ENCODE measurements around the gene DENND4A. TPM values are rescaled to one million over a fixed set of nuclear protein-coding genes. Genes with fewer than 3 reads are reported as not detected.
"Not testable (repeated sequence)": the region's sequence is repeated elsewhere in the genome, so short reads cannot be mapped to it uniquely, and the experiment has no call there.

DENND4A gene
- total RNA-seq, 1 experiment from 2014 or later = 13.2 TPM

DNA sequence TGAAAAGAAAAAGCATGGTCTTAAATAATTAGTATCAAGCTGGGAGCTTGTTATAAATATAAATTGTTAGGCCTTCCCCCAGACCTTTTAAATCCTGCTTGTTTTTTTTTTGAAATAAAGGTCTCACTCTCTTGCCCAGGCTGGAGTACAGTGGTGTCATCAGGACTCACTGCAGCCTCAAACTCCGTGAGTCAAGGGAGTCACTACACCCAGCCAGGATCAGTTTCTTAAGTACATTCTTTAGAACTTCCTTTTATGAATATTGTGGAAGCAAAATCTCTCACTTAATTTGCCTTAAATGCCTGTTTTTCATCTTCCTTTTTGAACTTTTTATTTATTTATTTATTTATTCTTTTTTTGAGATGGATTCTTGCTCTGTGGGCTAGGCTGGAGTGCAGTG lies 20.8 kb upstream of the DENND4A start:
- Histone ChIP-seq H3K4me1 (ENCODE audit: insufficient read depth, low read length, poor library complexity, severe bottlenecking) (no peaks in the 10 kb centered on the region), H3K9me3 (ENCODE audit: low read depth, low read length, poor library complexity, severe bottlenecking) (no peaks in the 10 kb centered on the region), H3K27ac (ENCODE audit: low read depth, low read length, poor library complexity, severe bottlenecking) (no peak overlapping the region), H3K27me3 (replicated peaks; ENCODE audit: insufficient read depth, low read depth, low read length, poor library complexity) (no peaks in the 10 kb centered on the region), H3K4me3 (ENCODE audit: low read depth, low read length, poor library complexity, severe bottlenecking) (no peak overlapping the region), H3K36me3 (ENCODE audit: insufficient read depth, low read length, poor library complexity, severe bottlenecking) (no peaks in the 10 kb centered on the region)
- intact Hi-C loops (cut with micrococcal nuclease; ENCODE audit: unreplicated experiment) = no loop called here
- POLR2A ChIA-PET (ENCODE audit: low non-redundant PET) = no interaction called here
- no peak for DNase-seq (ENCODE audit: low spot score)
- CTCF ChIA-PET = interaction anchor here (0.6 to 1.2 kb wide), 2 partner anchors 11 to 44 kb away, joined by 3 to 4 read pairs; no protein-coding TSS in a partner anchor
- no peak for TF ChIP-seq EZH2 (IDR thresholded peaks at IDR 0.05; ENCODE audit: borderline replicate concordance, low read depth, low read length, poor library complexity, severe bottlenecking)
- TF ChIP-seq, protein P1, sequence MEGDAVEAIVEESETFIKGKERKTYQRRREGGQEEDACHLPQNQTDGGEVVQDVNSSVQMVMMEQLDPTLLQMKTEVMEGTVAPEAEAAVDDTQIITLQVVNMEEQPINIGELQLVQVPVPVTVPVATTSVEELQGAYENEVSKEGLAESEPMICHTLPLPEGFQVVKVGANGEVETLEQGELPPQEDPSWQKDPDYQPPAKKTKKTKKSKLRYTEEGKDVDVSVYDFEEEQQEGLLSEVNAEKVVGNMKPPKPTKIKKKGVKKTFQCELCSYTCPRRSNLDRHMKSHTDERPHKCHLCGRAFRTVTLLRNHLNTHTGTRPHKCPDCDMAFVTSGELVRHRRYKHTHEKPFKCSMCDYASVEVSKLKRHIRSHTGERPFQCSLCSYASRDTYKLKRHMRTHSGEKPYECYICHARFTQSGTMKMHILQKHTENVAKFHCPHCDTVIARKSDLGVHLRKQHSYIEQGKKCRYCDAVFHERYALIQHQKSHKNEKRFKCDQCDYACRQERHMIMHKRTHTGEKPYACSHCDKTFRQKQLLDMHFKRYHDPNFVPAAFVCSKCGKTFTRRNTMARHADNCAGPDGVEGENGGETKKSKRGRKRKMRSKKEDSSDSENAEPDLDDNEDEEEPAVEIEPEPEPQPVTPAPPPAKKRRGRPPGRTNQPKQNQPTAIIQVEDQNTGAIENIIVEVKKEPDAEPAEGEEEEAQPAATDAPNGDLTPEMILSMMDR (conservative IDR thresholded peaks at IDR 0.05; ENCODE audit: low read depth, low read length) = no peak
- BruUV-seq (replicated peaks) = no TSS peak

DNA sequence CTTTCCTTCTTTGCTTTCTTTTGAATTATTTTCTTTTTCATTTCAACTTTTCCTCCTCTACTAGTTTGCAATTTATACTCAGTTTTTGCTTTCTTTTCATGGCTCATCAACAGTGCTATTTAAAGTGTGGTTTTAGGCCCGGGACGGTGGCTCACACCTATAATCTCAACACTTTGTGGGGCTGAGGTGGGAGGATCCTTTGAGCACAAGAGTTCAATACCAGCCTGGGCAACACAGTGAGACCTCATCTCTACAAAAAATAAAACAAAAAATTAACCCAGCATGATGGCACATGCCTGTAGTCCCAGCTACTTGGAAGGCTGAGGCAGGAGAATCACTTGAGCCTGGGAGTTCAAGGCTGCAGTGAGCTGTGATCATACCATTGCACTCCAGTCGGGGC lies 20.4 kb upstream of the DENND4A start:
- Histone ChIP-seq H3K4me1 (ENCODE audit: insufficient read depth, low read length, poor library complexity, severe bottlenecking) (no peaks in the 10 kb centered on the region), H3K27ac (ENCODE audit: low read depth, low read length, poor library complexity, severe bottlenecking) (no peak overlapping the region), H3K36me3 (ENCODE audit: insufficient read depth, low read length, poor library complexity, severe bottlenecking) (no peaks in the 10 kb centered on the region), H3K9me3 (ENCODE audit: low read depth, low read length, poor library complexity, severe bottlenecking) (no peaks in the 10 kb centered on the region), H3K27me3 (replicated peaks; ENCODE audit: insufficient read depth, low read depth, low read length, poor library complexity) (no peaks in the 10 kb centered on the region), H3K4me3 (ENCODE audit: low read depth, low read length, poor library complexity, severe bottlenecking) (no peak overlapping the region)
- no peak for DNase-seq (ENCODE audit: low spot score)
- no TSS peak for BruUV-seq (replicated peaks)
- CTCF ChIA-PET = interaction anchor here (0.6 kb wide), 1 partner anchor 44 kb away, joined by 3 read pairs; no protein-coding TSS in a partner anchor
- POLR2A ChIA-PET (ENCODE audit: low non-redundant PET) = no interaction called here
- TF ChIP-seq EZH2 (IDR thresholded peaks at IDR 0.05; ENCODE audit: borderline replicate concordance, low read depth, low read length, poor library complexity, severe bottlenecking) = no peak
- TF ChIP-seq, protein P1 (conservative IDR thresholded peaks at IDR 0.05; ENCODE audit: low read depth, low read length) = no peak
- intact Hi-C loops (cut with micrococcal nuclease; ENCODE audit: unreplicated experiment) = no loop called here

DNA sequence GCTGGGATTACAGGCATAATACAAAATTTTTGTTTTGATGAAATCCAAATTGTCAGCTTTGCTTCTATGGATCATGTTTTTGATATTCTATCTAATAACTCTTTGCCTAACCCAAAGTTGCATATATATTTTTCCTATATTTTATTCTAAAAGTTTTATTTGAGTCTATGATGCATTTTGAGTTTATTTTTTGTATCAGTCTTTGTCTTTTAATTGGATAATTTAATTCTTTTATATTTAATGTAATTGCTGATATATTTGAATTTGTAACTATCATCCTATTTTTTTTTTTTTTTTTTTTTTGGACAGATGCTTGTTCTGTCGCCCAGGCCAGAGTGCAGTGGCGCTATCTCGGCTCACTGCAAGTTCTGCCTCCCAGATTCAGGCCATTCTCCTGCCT lies 19.7 kb upstream of the DENND4A start:
- CTCF ChIA-PET = no interaction called here
- Histone ChIP-seq H3K27me3 (replicated peaks; ENCODE audit: insufficient read depth, low read depth, low read length, poor library complexity) (no peaks in the 10 kb centered on the region), H3K9me3 (ENCODE audit: low read depth, low read length, poor library complexity, severe bottlenecking) (no peaks in the 10 kb centered on the region), H3K4me3 (ENCODE audit: low read depth, low read length, poor library complexity, severe bottlenecking) (no peak overlapping the region), H3K4me1 (ENCODE audit: insufficient read depth, low read length, poor library complexity, severe bottlenecking) (no peaks in the 10 kb centered on the region), H3K36me3 (ENCODE audit: insufficient read depth, low read length, poor library complexity, severe bottlenecking) (no peaks in the 10 kb centered on the region), H3K27ac (ENCODE audit: low read depth, low read length, poor library complexity, severe bottlenecking) (no peak overlapping the region)
- no peak for DNase-seq (ENCODE audit: low spot score)
- no TSS peak for BruUV-seq (replicated peaks)
- intact Hi-C loops (cut with micrococcal nuclease; ENCODE audit: unreplicated experiment) = no loop called here
- POLR2A ChIA-PET (ENCODE audit: low non-redundant PET) = no interaction called here
- TF ChIP-seq, protein P1 (conservative IDR thresholded peaks at IDR 0.05; ENCODE audit: low read depth, low read length) = no peak
- no peak for TF ChIP-seq EZH2 (IDR thresholded peaks at IDR 0.05; ENCODE audit: borderline replicate concordance, low read depth, low read length, poor library complexity, severe bottlenecking)

DNA sequence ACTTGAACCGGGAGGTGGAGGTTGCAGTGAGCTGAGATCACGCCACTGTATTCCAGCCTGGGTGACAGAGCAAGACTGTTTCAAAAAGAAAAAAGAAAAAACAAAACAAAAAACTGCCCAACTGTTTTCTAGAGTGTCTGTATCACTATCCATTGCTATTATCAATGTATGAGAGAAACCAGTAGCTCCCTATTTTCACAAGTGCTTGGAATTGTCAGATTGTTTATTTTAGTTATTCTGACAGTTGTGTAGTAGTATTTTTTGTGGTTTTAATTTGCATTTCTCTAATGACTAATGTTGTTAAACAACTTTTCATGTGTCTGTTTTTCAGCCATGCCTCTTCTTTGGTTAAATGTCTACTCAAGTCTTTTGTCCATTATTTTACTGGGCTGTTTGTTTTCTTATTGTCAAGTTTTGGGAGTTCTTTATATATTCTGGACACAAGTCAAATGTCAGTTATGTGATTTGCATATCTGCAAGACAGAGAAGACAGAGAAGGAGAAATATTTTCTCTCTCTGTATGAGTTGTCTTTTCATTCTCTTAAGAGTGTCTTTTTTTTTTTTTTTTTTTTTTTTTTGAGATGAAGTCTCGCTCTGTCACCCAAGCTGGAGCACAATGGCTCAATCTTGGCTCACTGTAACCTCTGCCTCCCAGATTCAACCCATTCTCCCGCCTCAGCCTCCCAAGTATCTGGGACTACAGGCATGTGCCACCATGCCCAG lies 19.1 kb upstream of the DENND4A start:
- intact Hi-C loops (cut with micrococcal nuclease; ENCODE audit: unreplicated experiment); BruUV-seq (replicated peaks); POLR2A ChIA-PET (ENCODE audit: low non-redundant PET); DNase-seq (ENCODE audit: low spot score); H3K4me3 ChIP-seq (ENCODE audit: low read depth, low read length, poor library complexity, severe bottlenecking); H3K4me1 ChIP-seq (ENCODE audit: insufficient read depth, low read length, poor library complexity, severe bottlenecking); H3K9me3 ChIP-seq (ENCODE audit: low read depth, low read length, poor library complexity, severe bottlenecking); H3K27me3 ChIP-seq (replicated peaks; ENCODE audit: insufficient read depth, low read depth, low read length, poor library complexity); H3K27ac ChIP-seq (ENCODE audit: low read depth, low read length, poor library complexity, severe bottlenecking); CTCF ChIA-PET; H3K36me3 ChIP-seq (ENCODE audit: insufficient read depth, low read length, poor library complexity, severe bottlenecking): not testable (repeated sequence)

All from A673 (cell line).